GM12801 (cell line): Measurements from ENCODE around the gene GNLY.

Experiments used
- CTCF ChIP-seq: IDR thresholded peaks from one replicate; pipeline ENCODE4 v1.5.1; 2011; ENCODE audit warnings: control low read depth; ENCODE audit not compliant: insufficient read length; ENCODE audit errors: extremely low read depth

The GNLY gene

GRCh38 chr2:85707304-85707703 is 13.1 kb downstream of the GNLY start:
- peak; percentile 24 for TF ChIP-seq CTCF

DNA sequence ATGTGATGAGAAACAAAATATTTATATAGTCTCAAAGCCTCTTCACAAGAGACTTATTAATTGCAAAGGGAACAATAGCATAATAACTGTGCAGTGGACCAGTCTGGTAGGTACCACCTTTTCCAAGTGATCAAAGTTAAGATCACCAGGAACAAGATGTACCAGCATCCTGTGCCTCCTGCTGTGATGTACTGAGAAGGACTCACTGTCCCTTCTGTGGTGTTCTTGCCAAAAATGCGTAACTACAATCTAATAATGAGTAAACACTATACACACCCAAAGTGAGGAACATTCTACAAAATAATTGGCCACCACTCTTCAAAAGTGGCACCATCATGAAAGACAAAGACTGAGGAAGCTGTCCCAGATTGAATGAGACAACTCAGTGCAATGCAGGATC is 14.5 kb downstream of the GNLY start:
- no peak for TF ChIP-seq CTCF

- no peak for TF ChIP-seq CTCF
Observed at GRCh38 chr2:85709401-85709811, 15.2 kb downstream of the GNLY start.

GRCh38 chr2:85710687-85711577 is 16.8 kb downstream of the GNLY start:
- TF ChIP-seq CTCF = no peak

DNA sequence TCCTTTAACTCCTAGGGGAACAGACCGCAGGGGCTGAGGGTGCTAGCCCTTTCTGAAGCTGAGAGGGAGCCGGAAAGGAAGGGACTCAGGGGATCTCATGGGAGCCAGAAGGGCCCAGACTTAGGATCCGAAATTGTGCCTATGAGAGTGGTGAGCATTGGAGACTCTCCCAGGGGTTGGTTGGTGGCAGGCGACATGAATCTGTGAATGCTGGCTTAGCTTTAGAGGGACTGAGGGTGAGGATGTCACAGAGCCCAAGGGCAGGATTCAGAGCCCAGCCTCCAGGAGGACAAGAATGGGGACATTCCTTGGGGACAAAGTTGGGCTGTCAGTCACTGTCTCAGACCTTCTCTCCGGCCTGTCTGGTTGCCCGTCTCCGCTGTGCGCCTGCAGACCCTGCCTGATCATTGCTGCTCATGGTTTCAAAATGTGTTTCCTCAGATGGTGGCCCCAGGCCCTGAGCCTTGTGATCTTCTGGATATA is 17.5 kb downstream of the GNLY start:
- no peak for TF ChIP-seq CTCF

DNA sequence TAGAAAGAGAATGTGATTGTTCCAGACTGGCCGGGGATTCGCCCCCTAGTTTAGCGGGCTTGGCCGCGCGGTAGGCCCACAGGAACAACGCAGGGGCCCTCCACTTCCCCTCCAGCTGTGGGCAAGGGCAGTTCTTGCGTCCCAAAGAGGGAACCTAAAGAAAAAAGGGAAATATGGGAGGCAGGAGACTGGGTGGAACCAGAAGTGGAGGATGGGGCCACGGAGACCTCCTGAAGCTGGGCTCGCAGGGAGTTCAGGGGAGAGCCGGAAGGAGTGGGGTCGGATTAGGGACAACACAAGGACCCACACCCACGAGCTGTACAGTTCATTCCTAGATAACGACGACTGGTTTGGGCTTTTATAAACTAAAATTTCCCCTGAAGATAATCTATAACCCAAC is 18.2 kb downstream of the GNLY start:
- no peak for TF ChIP-seq CTCF

GRCh38 chr2:85712849-85713612 is 18.9 kb downstream of the GNLY start:
- no peak for TF ChIP-seq CTCF
